Activated CD4-positive, alpha-beta T cell treated with anti-CD3 and anti-CD28 coated beads, Interleukin-10, Interleukin-2, amounts not matched to agents 100 ng/mL and 50 ng/mL, durations not matched to agents 16 hours and 8 hours (primary cell): ENCODE results near the gene MTSS2.

Experiments
- DNase-seq: peaks from one replicate; pipeline ENCODE4 v3.0.0-alpha.2; 2020

The MTSS2 gene

GRCh38 chr16:70698901-70699300 is 13.0 kb upstream of the MTSS2 start:
- DNase-seq, result no peak

GRCh38 chr16:70697594-70698170 is 11.8 kb upstream of the MTSS2 start:
- no peak for DNase-seq

- DNase-seq, result no peak
Observed at GRCh38 chr16:70696952-70697593, 11.2 kb upstream of the MTSS2 start.

GRCh38 chr16:70696355-70696754 is 10.5 kb upstream of the MTSS2 start:
- DNase-seq, result no peak

GRCh38 chr16:70695331-70696070 is 9.6 kb upstream of the MTSS2 start:
- no peak for DNase-seq

GRCh38 chr16:70694868-70695218 is 9.0 kb upstream of the MTSS2 start:
- no peak for DNase-seq

- no peak for DNase-seq
Observed at GRCh38 chr16:70694088-70694867, 8.4 kb upstream of the MTSS2 start.

GRCh38 chr16:70692873-70693671 is 7.2 kb upstream of the MTSS2 start:
- DNase-seq, result no peak

- no peak for DNase-seq
Observed at GRCh38 chr16:70692130-70692872, 6.4 kb upstream of the MTSS2 start.

- no peak for DNase-seq
Observed at GRCh38 chr16:70691223-70692129, 5.6 kb upstream of the MTSS2 start.

- no peak for DNase-seq
Observed at GRCh38 chr16:70689970-70690891, 4.4 kb upstream of the MTSS2 start.

GRCh38 chr16:70689035-70689969 is 3.4 kb upstream of the MTSS2 start:
- DNase-seq, result no peak

- no peak for DNase-seq
Observed at GRCh38 chr16:70688246-70688742, 2.4 kb upstream of the MTSS2 start.

- DNase-seq, result no peak
Observed at GRCh38 chr16:70687671-70688245, 1.9 kb upstream of the MTSS2 start.

GRCh38 chr16:70687102-70687511 is 1.3 kb upstream of the MTSS2 start:
- no peak for DNase-seq

GRCh38 chr16:70686376-70687101 is 686 bp upstream of the MTSS2 start:
- no peak for DNase-seq
